ENCODE measurements around the gene COX4I1.
"Not testable (repeated sequence)": the region's sequence is repeated elsewhere in the genome, so short reads cannot be mapped to it uniquely, and the experiment has no call there.

COX4I1 gene

DNA sequence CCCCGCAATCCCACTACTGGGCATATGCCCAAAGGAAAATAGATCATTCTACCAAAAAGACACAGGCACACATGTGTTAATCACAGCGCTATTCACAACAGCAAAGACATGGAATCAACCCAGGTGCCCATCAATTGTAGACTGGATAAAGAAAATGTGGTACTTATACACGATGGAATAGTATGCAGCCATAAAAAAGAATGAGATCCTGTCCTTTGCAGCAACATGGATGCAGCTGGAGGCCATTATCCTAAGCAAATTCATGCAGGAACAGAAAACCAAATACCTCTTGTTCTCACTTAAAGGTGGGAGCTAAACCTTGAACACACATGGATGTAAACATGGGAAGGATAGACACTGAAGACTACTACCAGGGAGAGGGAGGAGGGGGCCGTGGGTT, 38.2 kb downstream of the COX4I1 start:
- POLR2A ChIA-PET; H3K9me3 ChIP-seq (ENCODE audit: control insufficient read depth, insufficient read depth, low read depth, low read length); CTCF ChIA-PET; H3K4me1 ChIP-seq (ENCODE audit: control insufficient read depth, insufficient read depth, low read length); H3K4me3 ChIP-seq (ENCODE audit: low read depth, low read length); H3K36me3 ChIP-seq (ENCODE audit: control insufficient read depth in 2 of 2, insufficient read depth in 1 of 2, low read length in 2 of 2); H3K27ac ChIP-seq (ENCODE audit: extremely low read depth, low read depth, low read length): not testable (repeated sequence)
- TF ChIP-seq, protein P1, sequence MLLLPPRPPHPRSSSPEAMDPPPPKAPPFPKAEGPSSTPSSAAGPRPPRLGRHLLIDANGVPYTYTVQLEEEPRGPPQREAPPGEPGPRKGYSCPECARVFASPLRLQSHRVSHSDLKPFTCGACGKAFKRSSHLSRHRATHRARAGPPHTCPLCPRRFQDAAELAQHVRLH (tag by site-specific recombination; IDR thresholded peaks at IDR 0.05) = 0 out of 2 replicates have a peak, but pooled peaks have one; percentile 43
- peak; percentile 92 for TF ChIP-seq ZNF146 (tag by site-specific recombination; IDR thresholded peaks at IDR 0.05)

DNA sequence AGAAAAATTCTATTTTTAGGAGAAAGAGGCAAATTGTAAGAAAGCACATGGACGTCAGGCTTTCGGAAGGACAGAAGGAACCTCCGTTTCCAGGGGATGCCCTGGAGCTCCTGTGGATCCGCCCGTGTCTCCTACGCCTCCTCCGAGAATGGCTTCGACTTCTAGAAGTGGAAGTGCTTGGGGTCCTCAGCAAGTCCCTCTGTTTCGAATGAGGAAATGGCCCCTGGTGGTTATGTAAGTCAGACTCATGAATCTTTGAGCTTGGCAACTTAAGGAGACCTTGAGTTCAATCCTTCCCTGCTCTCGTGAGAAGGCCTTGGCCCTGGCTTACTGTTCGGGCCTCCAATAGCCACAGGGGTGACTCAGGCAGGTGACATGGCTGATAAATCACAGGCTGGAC, 38.9 kb downstream of the COX4I1 start:
- TF ChIP-seq, protein P2, sequence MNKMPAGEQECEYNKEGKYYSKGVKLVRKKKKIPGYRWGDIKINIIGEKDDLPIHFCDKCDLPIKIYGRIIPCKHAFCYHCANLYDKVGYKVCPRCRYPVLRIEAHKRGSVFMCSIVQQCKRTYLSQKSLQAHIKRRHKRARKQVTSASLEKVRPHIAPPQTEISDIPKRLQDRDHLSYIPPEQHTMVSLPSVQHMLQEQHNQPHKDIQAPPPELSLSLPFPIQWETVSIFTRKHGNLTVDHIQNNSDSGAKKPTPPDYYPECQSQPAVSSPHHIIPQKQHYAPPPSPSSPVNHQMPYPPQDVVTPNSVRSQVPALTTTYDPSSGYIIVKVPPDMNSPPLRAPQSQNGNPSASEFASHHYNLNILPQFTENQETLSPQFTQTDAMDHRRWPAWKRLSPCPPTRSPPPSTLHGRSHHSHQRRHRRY (tag by site-specific recombination; IDR thresholded peaks at IDR 0.05) = no peak
- Histone ChIP-seq H3K4me1 (ENCODE audit: control insufficient read depth, insufficient read depth, low read length) (no peaks in the 10 kb centered on the region), H3K27ac (ENCODE audit: extremely low read depth, low read depth, low read length) (no peak overlapping the region), H3K9me3 (ENCODE audit: control insufficient read depth, insufficient read depth, low read depth, low read length) (no peaks in the 10 kb centered on the region), H3K4me3 (ENCODE audit: low read depth, low read length) (no peak overlapping the region), H3K36me3 (ENCODE audit: control insufficient read depth in 2 of 2, insufficient read depth in 1 of 2, low read length in 2 of 2) (no peaks in the 10 kb centered on the region)
- POLR2A ChIA-PET = no interaction called here
- CTCF ChIA-PET = interaction anchor here (0.8 kb wide), 1 partner anchor 17 kb away, joined by 3 read pairs; no protein-coding TSS in a partner anchor

DNA sequence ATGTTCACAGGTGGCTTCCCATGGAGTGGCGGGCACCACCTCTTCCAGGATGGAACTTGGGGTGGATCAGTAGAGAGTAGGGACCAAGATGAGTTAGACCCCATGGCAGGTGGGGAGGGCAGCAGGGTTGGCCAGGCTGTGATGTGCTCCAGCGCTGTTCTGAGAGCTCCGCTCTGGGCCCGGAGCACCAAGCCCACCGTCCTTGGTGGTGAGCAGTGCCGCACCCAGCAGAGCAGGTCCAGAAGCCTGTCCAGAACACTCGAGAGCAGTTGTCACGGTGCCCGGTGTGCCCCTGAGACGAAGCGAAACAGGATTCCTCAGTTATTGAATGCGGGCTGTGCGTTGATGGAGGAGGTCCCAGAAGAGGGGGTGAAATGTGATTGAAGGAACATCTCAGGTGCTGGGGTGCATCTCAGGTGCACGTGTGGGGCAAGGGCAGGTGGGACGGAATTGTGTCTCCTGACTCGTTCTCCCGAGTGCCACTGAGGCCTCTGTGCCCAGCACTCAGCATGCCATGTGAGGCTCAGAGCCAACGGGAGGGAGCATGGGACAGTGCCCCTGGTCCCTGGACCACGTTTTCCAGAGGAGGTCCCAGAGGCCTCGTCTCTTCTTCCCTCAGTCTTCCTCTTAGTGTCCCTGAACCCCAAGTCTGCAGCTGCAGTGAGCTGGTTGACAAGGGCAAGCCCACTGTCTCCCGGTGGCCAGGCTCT, 39.5 kb downstream of the COX4I1 start:
- H3K4me3 ChIP-seq (ENCODE audit: low read depth, low read length) = no peak overlapping the region
- no peaks in the 10 kb centered on the region for H3K36me3 ChIP-seq (ENCODE audit: control insufficient read depth in 2 of 2, insufficient read depth in 1 of 2, low read length in 2 of 2)
- no peak overlapping the region for H3K27ac ChIP-seq (ENCODE audit: extremely low read depth, low read depth, low read length)
- no peaks in the 10 kb centered on the region for H3K4me1 ChIP-seq (ENCODE audit: control insufficient read depth, insufficient read depth, low read length)
- no peaks in the 10 kb centered on the region for H3K9me3 ChIP-seq (ENCODE audit: control insufficient read depth, insufficient read depth, low read depth, low read length)
- POLR2A ChIA-PET = no interaction called here
- CTCF ChIA-PET = interaction anchor here (0.8 kb wide), 1 partner anchor 17 kb away, joined by 3 read pairs; no protein-coding TSS in a partner anchor
- TF ChIP-seq, protein P3, sequence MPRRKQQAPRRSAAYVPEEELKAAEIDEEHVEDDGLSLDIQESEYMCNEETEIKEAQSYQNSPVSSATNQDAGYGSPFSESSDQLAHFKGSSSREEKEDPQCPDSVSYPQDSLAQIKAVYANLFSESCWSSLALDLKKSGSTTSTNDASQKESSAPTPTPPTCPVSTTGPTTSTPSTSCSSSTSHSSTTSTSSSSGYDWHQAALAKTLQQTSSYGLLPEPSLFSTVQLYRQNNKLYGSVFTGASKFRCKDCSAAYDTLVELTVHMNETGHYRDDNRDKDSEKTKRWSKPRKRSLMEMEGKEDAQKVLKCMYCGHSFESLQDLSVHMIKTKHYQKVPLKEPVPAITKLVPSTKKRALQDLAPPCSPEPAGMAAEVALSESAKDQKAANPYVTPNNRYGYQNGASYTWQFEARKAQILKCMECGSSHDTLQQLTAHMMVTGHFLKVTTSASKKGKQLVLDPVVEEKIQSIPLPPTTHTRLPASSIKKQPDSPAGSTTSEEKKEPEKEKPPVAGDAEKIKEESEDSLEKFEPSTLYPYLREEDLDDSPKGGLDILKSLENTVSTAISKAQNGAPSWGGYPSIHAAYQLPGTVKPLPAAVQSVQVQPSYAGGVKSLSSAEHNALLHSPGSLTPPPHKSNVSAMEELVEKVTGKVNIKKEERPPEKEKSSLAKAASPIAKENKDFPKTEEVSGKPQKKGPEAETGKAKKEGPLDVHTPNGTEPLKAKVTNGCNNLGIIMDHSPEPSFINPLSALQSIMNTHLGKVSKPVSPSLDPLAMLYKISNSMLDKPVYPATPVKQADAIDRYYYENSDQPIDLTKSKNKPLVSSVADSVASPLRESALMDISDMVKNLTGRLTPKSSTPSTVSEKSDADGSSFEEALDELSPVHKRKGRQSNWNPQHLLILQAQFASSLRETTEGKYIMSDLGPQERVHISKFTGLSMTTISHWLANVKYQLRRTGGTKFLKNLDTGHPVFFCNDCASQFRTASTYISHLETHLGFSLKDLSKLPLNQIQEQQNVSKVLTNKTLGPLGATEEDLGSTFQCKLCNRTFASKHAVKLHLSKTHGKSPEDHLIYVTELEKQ (tag by site-specific recombination; IDR thresholded peaks at IDR 0.05; ENCODE audit: borderline replicate concordance) = no peak

DNA sequence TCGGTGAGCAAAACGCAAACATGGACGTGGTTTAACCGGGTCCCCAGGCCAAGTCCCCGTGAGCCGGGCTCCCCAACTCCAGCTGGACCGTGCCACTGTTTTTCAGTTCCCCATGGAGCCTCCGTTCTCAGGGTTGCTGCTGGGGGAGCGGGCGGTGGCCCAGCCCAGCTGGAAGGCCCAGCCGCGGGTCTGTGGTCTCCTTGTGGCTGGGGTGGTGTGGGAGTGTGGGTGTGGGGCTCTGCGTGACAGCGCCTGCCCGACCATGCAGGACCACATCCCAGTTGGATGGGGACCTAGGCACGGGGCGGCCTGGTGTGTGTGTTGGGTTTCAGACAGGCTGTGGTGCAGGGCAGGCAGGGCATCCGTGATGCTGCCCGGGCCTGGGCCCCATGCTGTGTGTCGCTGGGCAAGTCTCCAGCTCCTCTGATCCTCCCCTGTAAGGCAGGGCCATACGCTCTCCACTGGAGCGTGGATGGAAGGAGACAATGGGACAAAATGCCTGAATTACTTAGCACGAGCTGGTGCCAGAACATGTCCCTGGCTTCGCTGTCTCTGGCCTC, 40.3 kb downstream of the COX4I1 start:
- no peaks in the 10 kb centered on the region for H3K36me3 ChIP-seq (ENCODE audit: control insufficient read depth in 2 of 2, insufficient read depth in 1 of 2, low read length in 2 of 2)
- H3K4me3 ChIP-seq (ENCODE audit: low read depth, low read length) = no peak overlapping the region
- ChIA-PET POLR2A (no interaction called here), CTCF (interaction anchor here (0.6 kb wide), 1 partner anchor 255 kb away, joined by 3 read pairs; no protein-coding TSS in a partner anchor)
- no peak overlapping the region for H3K27ac ChIP-seq (ENCODE audit: extremely low read depth, low read depth, low read length)
- no peaks in the 10 kb centered on the region for H3K9me3 ChIP-seq (ENCODE audit: control insufficient read depth, insufficient read depth, low read depth, low read length)
- no peaks in the 10 kb centered on the region; the same call in 1 of the 2 replicates for H3K4me1 ChIP-seq (ENCODE audit: control insufficient read depth, insufficient read depth, low read length)
- no peak for TF ChIP-seq OVOL3 (tag by site-specific recombination; IDR thresholded peaks at IDR 0.05)
- no peak for TF ChIP-seq ZNF768 (tag by site-specific recombination; IDR thresholded peaks at IDR 0.05)
- TF ChIP-seq, protein P4, sequence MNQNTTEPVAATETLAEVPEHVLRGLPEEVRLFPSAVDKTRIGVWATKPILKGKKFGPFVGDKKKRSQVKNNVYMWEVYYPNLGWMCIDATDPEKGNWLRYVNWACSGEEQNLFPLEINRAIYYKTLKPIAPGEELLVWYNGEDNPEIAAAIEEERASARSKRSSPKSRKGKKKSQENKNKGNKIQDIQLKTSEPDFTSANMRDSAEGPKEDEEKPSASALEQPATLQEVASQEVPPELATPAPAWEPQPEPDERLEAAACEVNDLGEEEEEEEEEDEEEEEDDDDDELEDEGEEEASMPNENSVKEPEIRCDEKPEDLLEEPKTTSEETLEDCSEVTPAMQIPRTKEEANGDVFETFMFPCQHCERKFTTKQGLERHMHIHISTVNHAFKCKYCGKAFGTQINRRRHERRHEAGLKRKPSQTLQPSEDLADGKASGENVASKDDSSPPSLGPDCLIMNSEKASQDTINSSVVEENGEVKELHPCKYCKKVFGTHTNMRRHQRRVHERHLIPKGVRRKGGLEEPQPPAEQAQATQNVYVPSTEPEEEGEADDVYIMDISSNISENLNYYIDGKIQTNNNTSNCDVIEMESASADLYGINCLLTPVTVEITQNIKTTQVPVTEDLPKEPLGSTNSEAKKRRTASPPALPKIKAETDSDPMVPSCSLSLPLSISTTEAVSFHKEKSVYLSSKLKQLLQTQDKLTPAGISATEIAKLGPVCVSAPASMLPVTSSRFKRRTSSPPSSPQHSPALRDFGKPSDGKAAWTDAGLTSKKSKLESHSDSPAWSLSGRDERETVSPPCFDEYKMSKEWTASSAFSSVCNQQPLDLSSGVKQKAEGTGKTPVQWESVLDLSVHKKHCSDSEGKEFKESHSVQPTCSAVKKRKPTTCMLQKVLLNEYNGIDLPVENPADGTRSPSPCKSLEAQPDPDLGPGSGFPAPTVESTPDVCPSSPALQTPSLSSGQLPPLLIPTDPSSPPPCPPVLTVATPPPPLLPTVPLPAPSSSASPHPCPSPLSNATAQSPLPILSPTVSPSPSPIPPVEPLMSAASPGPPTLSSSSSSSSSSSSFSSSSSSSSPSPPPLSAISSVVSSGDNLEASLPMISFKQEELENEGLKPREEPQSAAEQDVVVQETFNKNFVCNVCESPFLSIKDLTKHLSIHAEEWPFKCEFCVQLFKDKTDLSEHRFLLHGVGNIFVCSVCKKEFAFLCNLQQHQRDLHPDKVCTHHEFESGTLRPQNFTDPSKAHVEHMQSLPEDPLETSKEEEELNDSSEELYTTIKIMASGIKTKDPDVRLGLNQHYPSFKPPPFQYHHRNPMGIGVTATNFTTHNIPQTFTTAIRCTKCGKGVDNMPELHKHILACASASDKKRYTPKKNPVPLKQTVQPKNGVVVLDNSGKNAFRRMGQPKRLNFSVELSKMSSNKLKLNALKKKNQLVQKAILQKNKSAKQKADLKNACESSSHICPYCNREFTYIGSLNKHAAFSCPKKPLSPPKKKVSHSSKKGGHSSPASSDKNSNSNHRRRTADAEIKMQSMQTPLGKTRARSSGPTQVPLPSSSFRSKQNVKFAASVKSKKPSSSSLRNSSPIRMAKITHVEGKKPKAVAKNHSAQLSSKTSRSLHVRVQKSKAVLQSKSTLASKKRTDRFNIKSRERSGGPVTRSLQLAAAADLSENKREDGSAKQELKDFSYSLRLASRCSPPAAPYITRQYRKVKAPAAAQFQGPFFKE (tag by site-specific recombination; IDR thresholded peaks at IDR 0.05; ENCODE audit: borderline replicate concordance) = no peak
- no peak for TF ChIP-seq ZNF19 (tag by site-specific recombination; IDR thresholded peaks at IDR 0.05; ENCODE audit: low read depth)
- no peak for TF ChIP-seq WT1 (tag by site-specific recombination; IDR thresholded peaks at IDR 0.05)
- TF ChIP-seq, protein P5, sequence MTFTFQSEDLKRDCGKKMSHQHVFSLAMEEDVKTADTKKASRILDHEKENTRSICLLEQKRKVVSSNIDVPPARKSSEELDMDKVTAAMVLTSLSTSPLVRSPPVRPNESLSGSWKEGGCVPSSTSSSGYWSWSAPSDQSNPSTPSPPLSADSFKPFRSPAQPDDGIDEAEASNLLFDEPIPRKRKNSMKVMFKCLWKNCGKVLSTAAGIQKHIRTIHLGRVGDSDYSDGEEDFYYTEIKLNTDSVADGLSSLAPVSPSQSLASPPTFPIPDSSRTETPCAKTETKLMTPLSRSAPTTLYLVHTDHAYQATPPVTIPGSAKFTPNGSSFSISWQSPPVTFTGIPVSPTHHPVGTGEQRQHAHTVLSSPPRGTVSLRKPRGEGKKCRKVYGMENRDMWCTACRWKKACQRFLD (tag by site-specific recombination; IDR thresholded peaks at IDR 0.05) = no peak
- TF ChIP-seq ZNF473 (tag by site-specific recombination; IDR thresholded peaks at IDR 0.05) = no peak
